Measurements from ENCODE around the gene ATP1A2. TPM values are rescaled to one million over a fixed set of nuclear protein-coding genes. Genes with fewer than 3 reads are reported as not detected.

The ATP1A2 gene
- total and polyA plus RNA-seq, 2 donors (not counting 1 experiment from before 2014, with no cell fraction given), result not detected

DNA sequence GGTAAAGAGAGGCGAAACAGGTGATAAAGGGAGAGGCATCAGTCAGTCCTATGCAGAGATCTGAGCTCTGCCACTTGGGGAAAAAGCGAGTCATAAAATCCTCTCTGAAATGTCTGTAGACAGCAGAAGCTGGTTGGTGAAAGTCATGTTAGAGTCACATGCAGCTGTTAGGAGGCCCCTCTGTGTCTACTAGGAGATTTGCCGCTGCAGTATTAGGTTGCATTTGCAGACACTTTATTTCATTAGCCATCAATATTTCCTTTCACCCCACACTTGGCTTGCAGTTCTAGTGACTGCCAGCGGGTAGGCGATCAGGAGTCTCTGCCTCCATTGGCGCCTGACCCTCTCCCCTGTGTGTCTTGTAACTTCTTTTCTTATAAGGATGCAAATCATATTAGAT, 52.0 kb downstream of the ATP1A2 start:
- DNase-seq, result no peak
- no peak for ATAC-seq (ENCODE audit: low read depth)
- H3K9me3 Mint-ChIP-seq (ENCODE audit: insufficient read depth), result no peaks in the 10 kb centered on the region
- H3K27ac ChIP-seq (ENCODE audit: low read length in 2 of 2), result no peak overlapping the region
- 96% methylated on average over 2 of the region's 6 CpGs for WGBS (ENCODE audit: insufficient coverage)
- POLR2A ChIA-PET, result no interaction called here
- intact Hi-C loops (cut with micrococcal nuclease), result no loop called here
- CTCF ChIA-PET, result interaction anchor here (0.6 kb wide), 1 partner anchor 117 kb away, joined by 4 read pairs; the partner anchor contains the start of gene PEX19
- H2AFZ ChIP-seq (ENCODE audit: insufficient read depth, low read depth, low read length, poor library complexity, severe bottlenecking), result no peak overlapping the region
- no peak overlapping the region for H3K4me2 ChIP-seq (replicated peaks; ENCODE audit: low read depth, low read length, poor library complexity, severe bottlenecking)
- H3K4me3 ChIP-seq (ENCODE audit: control extremely low read depth in 1 of 5, extremely low read depth in 1 of 5, insufficient read depth in 1 of 5, low read depth in 2 of 5, low read length in 4 of 5), result no peak overlapping the region
- no peak overlapping the region for H3K9ac ChIP-seq (ENCODE audit: low read length)
- H3K36me3 ChIP-seq (replicated peaks in 1 of 2; ENCODE audit: control extremely low read depth in 1 of 2, control insufficient read depth in 1 of 2, extremely low read depth in 1 of 2, insufficient read depth in 2 of 2, low read length in 1 of 2), result no peaks in the 10 kb centered on the region
- peaks cover 9 to 14% of the 10 kb centered on the region in 2 donors for H3K4me1 ChIP-seq (ENCODE audit: control insufficient read depth in 2 of 2, insufficient read depth in 2 of 2, low read length in 2 of 2)
- no peak overlapping the region for H3K27ac Mint-ChIP-seq
- TF ChIP-seq EZH2 (IDR thresholded peaks at IDR 0.05; ENCODE audit: borderline replicate concordance, insufficient read depth, low read depth, low read length, poor library complexity, severe bottlenecking), result no peak
- TF ChIP-seq, protein P1, sequence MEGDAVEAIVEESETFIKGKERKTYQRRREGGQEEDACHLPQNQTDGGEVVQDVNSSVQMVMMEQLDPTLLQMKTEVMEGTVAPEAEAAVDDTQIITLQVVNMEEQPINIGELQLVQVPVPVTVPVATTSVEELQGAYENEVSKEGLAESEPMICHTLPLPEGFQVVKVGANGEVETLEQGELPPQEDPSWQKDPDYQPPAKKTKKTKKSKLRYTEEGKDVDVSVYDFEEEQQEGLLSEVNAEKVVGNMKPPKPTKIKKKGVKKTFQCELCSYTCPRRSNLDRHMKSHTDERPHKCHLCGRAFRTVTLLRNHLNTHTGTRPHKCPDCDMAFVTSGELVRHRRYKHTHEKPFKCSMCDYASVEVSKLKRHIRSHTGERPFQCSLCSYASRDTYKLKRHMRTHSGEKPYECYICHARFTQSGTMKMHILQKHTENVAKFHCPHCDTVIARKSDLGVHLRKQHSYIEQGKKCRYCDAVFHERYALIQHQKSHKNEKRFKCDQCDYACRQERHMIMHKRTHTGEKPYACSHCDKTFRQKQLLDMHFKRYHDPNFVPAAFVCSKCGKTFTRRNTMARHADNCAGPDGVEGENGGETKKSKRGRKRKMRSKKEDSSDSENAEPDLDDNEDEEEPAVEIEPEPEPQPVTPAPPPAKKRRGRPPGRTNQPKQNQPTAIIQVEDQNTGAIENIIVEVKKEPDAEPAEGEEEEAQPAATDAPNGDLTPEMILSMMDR (IDR thresholded peaks at IDR 0.05), result no peak
- no peak overlapping the region for H3K4me3 Mint-ChIP-seq
- no peaks in the 10 kb centered on the region for H3K9me3 ChIP-seq (ENCODE audit: control extremely low read depth in 1 of 3, control insufficient read depth in 2 of 3, insufficient read depth in 1 of 3, low read length in 2 of 3)
- H3K79me2 ChIP-seq (ENCODE audit: control insufficient read depth, insufficient read depth, low read length), result no peaks in the 10 kb centered on the region
- peaks cover 15% of the 10 kb centered on the region for H3K4me1 Mint-ChIP-seq
- H3K27me3 Mint-ChIP-seq, result peaks cover 4% of the 10 kb centered on the region
- H3K27me3 ChIP-seq (replicated peaks in 1 of 4; ENCODE audit: control extremely low read depth in 1 of 4, control insufficient read depth in 3 of 4, insufficient read depth in 4 of 4, low read length in 3 of 4), result no peaks in the 10 kb centered on the region
- H4K20me1 ChIP-seq (ENCODE audit: control insufficient read depth, insufficient read depth, low read length, poor library complexity, severe bottlenecking), result no peaks in the 10 kb centered on the region

DNA sequence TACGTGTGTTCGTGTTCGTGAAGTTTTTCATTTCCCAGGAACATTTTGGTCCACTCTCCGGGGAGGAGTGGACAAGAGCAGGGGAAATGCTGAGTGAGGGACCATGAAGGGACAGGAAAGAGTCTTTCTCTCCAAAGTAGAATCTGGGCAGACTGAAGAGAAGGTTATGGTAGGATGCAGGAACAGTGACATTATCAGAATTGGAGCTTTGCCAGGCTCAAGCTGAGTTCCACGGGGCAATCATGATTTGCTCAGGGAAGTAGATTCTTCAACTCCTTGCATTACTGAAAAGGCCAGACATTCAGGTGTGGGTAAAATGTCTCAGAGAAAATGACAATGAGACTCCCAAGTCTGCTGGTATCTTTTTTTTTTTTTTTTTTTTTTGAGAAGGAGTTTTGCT, 52.5 kb downstream of the ATP1A2 start:
- H3K27me3 ChIP-seq (replicated peaks in 1 of 4; ENCODE audit: control extremely low read depth in 1 of 4, control insufficient read depth in 3 of 4, insufficient read depth in 4 of 4, low read length in 3 of 4), result no peaks in the 10 kb centered on the region
- intact Hi-C loops (cut with micrococcal nuclease), result no loop called here
- DNase-seq (no peak), ATAC-seq (ENCODE audit: low read depth) (no peak)
- no peaks in the 10 kb centered on the region for H3K9me3 ChIP-seq (ENCODE audit: control extremely low read depth in 1 of 3, control insufficient read depth in 2 of 3, insufficient read depth in 1 of 3, low read length in 2 of 3)
- TF ChIP-seq EZH2 (IDR thresholded peaks at IDR 0.05; ENCODE audit: borderline replicate concordance, insufficient read depth, low read depth, low read length, poor library complexity, severe bottlenecking), result no peak
- TF ChIP-seq, protein P1 (IDR thresholded peaks at IDR 0.05), result no peak
- H3K4me3 ChIP-seq (ENCODE audit: control extremely low read depth in 1 of 5, extremely low read depth in 1 of 5, insufficient read depth in 1 of 5, low read depth in 2 of 5, low read length in 4 of 5), result no peak overlapping the region
- H3K27ac Mint-ChIP-seq, result peak overlapping the region; percentile 1
- ChIA-PET CTCF (no interaction called here), POLR2A (no interaction called here)
- peaks cover 9 to 14% of the 10 kb centered on the region in 2 donors for H3K4me1 ChIP-seq (ENCODE audit: control insufficient read depth in 2 of 2, insufficient read depth in 2 of 2, low read length in 2 of 2)
- H3K4me1 Mint-ChIP-seq, result peaks cover 15% of the 10 kb centered on the region
- no peak overlapping the region for H2AFZ ChIP-seq (ENCODE audit: insufficient read depth, low read depth, low read length, poor library complexity, severe bottlenecking)
- WGBS (ENCODE audit: insufficient coverage), result 75% methylated on average over 2 of the region's 5 CpGs
- no peaks in the 10 kb centered on the region for H3K79me2 ChIP-seq (ENCODE audit: control insufficient read depth, insufficient read depth, low read length)
- H3K9ac ChIP-seq (ENCODE audit: low read length), result no peak overlapping the region
- H3K9me3 Mint-ChIP-seq (ENCODE audit: insufficient read depth), result no peaks in the 10 kb centered on the region
- no peak overlapping the region for H3K4me2 ChIP-seq (replicated peaks; ENCODE audit: low read depth, low read length, poor library complexity, severe bottlenecking)
- no peak overlapping the region for H3K4me3 Mint-ChIP-seq
- H4K20me1 ChIP-seq (ENCODE audit: control insufficient read depth, insufficient read depth, low read length, poor library complexity, severe bottlenecking), result no peaks in the 10 kb centered on the region
- H3K27ac ChIP-seq (ENCODE audit: low read length in 2 of 2), result no peak overlapping the region
- H3K36me3 ChIP-seq (replicated peaks in 1 of 2; ENCODE audit: control extremely low read depth in 1 of 2, control insufficient read depth in 1 of 2, extremely low read depth in 1 of 2, insufficient read depth in 2 of 2, low read length in 1 of 2), result no peaks in the 10 kb centered on the region
- H3K27me3 Mint-ChIP-seq, result peaks cover 4% of the 10 kb centered on the region
